ENCODE measurements around the gene PRMT1. TPM values are rescaled to one million over a fixed set of nuclear protein-coding genes. Genes with fewer than 3 reads are reported as not detected.

The PRMT1 gene
- total RNA-seq, 1 experiment from 2014 or later: 219 TPM

DNA sequence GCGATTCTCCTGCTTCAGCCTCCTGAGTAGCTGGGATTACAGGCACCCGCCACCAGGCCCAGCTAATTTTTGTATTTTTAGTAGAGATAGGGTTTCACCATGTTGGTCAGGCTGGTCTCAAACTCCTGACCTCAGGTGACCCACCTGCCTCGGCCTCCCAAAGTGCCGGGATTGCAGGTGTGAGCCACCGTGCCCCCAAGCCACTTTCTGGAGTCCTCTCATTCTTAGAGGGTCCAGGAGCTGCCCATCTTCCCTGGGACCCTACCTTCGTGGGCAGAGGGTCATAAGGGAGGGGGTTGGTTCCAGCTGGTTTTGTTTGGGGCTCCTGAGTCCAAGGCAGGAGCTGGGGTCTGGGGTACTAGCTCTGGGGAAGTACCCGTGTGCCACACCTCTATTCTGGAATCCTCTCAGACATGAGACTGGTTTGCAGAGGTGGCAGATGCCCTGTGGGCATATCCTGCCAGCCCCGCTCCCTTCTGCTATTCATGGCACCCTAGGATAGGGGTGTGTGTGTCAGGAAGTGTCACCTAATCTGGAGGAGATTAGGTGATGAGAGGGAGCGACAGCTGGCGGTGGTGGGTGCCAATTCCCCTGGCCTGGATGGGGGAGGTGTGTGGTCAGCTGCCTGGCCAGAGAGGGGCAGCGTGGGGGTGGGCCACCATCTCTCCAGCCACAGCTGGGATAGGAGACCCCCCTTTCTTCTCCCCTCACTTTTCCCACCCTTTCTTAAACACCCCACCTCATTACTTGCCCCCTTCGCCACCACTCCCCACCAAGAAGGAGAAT lies 2.1 kb downstream of the PRMT1 start:
- intact Hi-C loops (cut with micrococcal nuclease; ENCODE audit: unreplicated experiment) (no loop called here), in situ Hi-C loops (cut with HindIII; ENCODE audit: low pct_unique_long_range_greater_than_20kb, low sequenced_read_pairs) (no loop called here)
- Histone ChIP-seq H3K4me1 (ENCODE audit: control insufficient read depth, insufficient read depth, low read length) (peaks cover 19% of the 10 kb centered on the region), H3K9me3 (ENCODE audit: control insufficient read depth, insufficient read depth, low read depth, low read length) (no peaks in the 10 kb centered on the region), H3K36me3 (ENCODE audit: control insufficient read depth, insufficient read depth, low read length) (peaks cover 14% of the 10 kb centered on the region), H3K27me3 (ENCODE audit: control insufficient read depth, insufficient read depth, low read length) (no peaks in the 10 kb centered on the region), H3K27ac (ENCODE audit: low read length) (no peak overlapping the region), H3K4me3 (ENCODE audit: low read depth in 2 of 2, low read length in 2 of 2) (peak overlapping the region; percentile 32 to 88)
- CTCF ChIA-PET: no interaction called here
- TF ChIP-seq POLR2AphosphoS5 (IDR thresholded peaks at IDR 0.05; ENCODE audit: low read depth, low read length) (no peak), SIN3A (IDR thresholded peaks at IDR 0.05; ENCODE audit: borderline replicate concordance, insufficient read depth, low read depth, low read length) (no peak), TCF7L2 (IDR thresholded peaks at IDR 0.05; ENCODE audit: low read depth, low read length) (no peak)
- TF ChIP-seq, protein P1, sequence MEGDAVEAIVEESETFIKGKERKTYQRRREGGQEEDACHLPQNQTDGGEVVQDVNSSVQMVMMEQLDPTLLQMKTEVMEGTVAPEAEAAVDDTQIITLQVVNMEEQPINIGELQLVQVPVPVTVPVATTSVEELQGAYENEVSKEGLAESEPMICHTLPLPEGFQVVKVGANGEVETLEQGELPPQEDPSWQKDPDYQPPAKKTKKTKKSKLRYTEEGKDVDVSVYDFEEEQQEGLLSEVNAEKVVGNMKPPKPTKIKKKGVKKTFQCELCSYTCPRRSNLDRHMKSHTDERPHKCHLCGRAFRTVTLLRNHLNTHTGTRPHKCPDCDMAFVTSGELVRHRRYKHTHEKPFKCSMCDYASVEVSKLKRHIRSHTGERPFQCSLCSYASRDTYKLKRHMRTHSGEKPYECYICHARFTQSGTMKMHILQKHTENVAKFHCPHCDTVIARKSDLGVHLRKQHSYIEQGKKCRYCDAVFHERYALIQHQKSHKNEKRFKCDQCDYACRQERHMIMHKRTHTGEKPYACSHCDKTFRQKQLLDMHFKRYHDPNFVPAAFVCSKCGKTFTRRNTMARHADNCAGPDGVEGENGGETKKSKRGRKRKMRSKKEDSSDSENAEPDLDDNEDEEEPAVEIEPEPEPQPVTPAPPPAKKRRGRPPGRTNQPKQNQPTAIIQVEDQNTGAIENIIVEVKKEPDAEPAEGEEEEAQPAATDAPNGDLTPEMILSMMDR (IDR thresholded peaks at IDR 0.05): no peak
- TF ChIP-seq, protein P2, sequence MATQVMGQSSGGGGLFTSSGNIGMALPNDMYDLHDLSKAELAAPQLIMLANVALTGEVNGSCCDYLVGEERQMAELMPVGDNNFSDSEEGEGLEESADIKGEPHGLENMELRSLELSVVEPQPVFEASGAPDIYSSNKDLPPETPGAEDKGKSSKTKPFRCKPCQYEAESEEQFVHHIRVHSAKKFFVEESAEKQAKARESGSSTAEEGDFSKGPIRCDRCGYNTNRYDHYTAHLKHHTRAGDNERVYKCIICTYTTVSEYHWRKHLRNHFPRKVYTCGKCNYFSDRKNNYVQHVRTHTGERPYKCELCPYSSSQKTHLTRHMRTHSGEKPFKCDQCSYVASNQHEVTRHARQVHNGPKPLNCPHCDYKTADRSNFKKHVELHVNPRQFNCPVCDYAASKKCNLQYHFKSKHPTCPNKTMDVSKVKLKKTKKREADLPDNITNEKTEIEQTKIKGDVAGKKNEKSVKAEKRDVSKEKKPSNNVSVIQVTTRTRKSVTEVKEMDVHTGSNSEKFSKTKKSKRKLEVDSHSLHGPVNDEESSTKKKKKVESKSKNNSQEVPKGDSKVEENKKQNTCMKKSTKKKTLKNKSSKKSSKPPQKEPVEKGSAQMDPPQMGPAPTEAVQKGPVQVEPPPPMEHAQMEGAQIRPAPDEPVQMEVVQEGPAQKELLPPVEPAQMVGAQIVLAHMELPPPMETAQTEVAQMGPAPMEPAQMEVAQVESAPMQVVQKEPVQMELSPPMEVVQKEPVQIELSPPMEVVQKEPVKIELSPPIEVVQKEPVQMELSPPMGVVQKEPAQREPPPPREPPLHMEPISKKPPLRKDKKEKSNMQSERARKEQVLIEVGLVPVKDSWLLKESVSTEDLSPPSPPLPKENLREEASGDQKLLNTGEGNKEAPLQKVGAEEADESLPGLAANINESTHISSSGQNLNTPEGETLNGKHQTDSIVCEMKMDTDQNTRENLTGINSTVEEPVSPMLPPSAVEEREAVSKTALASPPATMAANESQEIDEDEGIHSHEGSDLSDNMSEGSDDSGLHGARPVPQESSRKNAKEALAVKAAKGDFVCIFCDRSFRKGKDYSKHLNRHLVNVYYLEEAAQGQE (IDR thresholded peaks at IDR 0.05; ENCODE audit: insufficient read depth in 1 of 2, low read depth in 2 of 2, low read length in 1 of 2): no peak
- no peak for ATAC-seq
- POLR2A ChIA-PET: interaction anchor here (0.6 to 1.0 kb wide), 2 partner anchors 51 to 99 kb away, joined by 3 to 5 read pairs; no protein-coding TSS in a partner anchor
- DNase-seq (ENCODE audit: low read depth, low spot score): no peak
- no TSS peak for BruUV-seq (replicated peaks)

DNA sequence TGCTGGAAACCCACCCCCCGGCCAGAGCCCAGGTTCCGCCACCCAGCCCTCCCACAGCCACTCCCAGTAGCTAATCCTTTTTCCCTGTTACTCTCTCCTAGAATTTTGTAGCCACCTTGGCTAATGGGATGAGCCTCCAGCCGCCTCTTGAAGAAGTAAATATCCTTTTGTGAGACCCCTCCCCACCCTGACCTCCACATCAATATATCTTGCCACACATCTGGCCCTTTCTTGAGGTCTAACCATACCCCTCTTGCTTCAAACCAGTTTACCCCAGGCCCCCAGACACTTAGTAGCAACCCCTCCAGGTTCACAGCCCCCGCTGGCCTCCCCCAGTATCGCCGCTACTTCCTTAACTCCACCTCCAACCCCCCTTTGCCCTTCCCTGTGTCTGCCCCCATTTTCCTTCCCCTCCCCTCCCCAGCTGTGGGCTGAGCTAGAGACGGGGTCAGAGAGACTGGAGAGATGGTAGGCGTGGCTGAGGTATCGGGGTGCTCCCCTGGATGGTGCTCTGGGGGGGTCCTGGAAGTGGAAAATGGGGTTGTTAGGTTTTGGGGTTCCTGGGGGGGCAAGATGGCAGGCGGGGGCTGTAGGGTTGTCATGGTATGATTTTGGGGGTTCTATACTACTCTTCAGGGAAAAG lies 2.8 kb downstream of the PRMT1 start:
- Histone ChIP-seq H3K27ac (ENCODE audit: low read length) (peak overlapping the region; percentile 65; the same call in 1 of the 2 replicates), H3K36me3 (ENCODE audit: control insufficient read depth, insufficient read depth, low read length) (peaks cover 14% of the 10 kb centered on the region), H3K4me3 (ENCODE audit: low read depth in 2 of 2, low read length in 2 of 2) (peak overlapping the region; percentile 10 to 88; a peak in 1 of 4 replicates), H3K27me3 (ENCODE audit: control insufficient read depth, insufficient read depth, low read length) (no peaks in the 10 kb centered on the region), H3K9me3 (ENCODE audit: control insufficient read depth, insufficient read depth, low read depth, low read length) (no peaks in the 10 kb centered on the region), H3K4me1 (ENCODE audit: control insufficient read depth, insufficient read depth, low read length) (peaks cover 19% of the 10 kb centered on the region)
- intact Hi-C loops (cut with micrococcal nuclease; ENCODE audit: unreplicated experiment) (no loop called here), in situ Hi-C loops (cut with HindIII; ENCODE audit: low pct_unique_long_range_greater_than_20kb, low sequenced_read_pairs) (no loop called here)
- TF ChIP-seq POLR2AphosphoS5 (IDR thresholded peaks at IDR 0.05; ENCODE audit: low read depth, low read length) (no peak), SIN3A (IDR thresholded peaks at IDR 0.05; ENCODE audit: borderline replicate concordance, insufficient read depth, low read depth, low read length) (no peak), TCF7L2 (IDR thresholded peaks at IDR 0.05; ENCODE audit: low read depth, low read length) (no peak)
- TF ChIP-seq, protein P2 (IDR thresholded peaks at IDR 0.05; ENCODE audit: insufficient read depth in 1 of 2, low read depth in 2 of 2, low read length in 1 of 2): no peak
- TF ChIP-seq, protein P1 (IDR thresholded peaks at IDR 0.05): no peak
- ATAC-seq (no peak), DNase-seq (ENCODE audit: low read depth, low spot score) (no peak)
- CTCF ChIA-PET: no interaction called here
- BruUV-seq (replicated peaks): no TSS peak
- POLR2A ChIA-PET: interaction anchor here (0.6 kb wide), 1 partner anchor 50 kb away, joined by 5 read pairs; no protein-coding TSS in a partner anchor
